ENCODE data around the gene EBF3.

GRCh38 chr10:129843131-129843541, 120.9 kb downstream of the EBF3 start:
- TF ChIP-seq MAX (IDR thresholded peaks at IDR 0.05) = no peak
- no peak for TF ChIP-seq EP300 (IDR thresholded peaks at IDR 0.05; ENCODE audit: borderline replicate concordance)
- TF ChIP-seq REST (IDR thresholded peaks at IDR 0.05; ENCODE audit: low read depth) = no peak
- TF ChIP-seq TAF1 (IDR thresholded peaks at IDR 0.05; ENCODE audit: low read depth) = no peak
- TF ChIP-seq NFIC (IDR thresholded peaks at IDR 0.05) = no peak
- no peak for TF ChIP-seq RAD21 (IDR thresholded peaks at IDR 0.05; ENCODE audit: low read depth)
- no peak for TF ChIP-seq USF1 (IDR thresholded peaks at IDR 0.05)
- TF ChIP-seq ZBTB7A (IDR thresholded peaks at IDR 0.05; ENCODE audit: low read depth) = no peak
- TF ChIP-seq CREB1 (IDR thresholded peaks at IDR 0.05; ENCODE audit: low read depth) = no peak
- no peak for TF ChIP-seq YY1 (IDR thresholded peaks at IDR 0.05; ENCODE audit: low read depth)
- no peak for TF ChIP-seq EGR1 (IDR thresholded peaks at IDR 0.05)

Measured in Ishikawa (cell line).